H1 (cell line): ENCODE measurements around the gene FRMD3. TPM values are rescaled to one million over a fixed set of nuclear protein-coding genes. Genes with fewer than 3 reads are reported as not detected.

Experiments used
- polyA plus RNA-seq, 7 experiments: library from polyadenylated mRNA; depleted of rRNA in 3 of 7; stranded (reverse) in 5 of 7; unstranded in 2 of 7; fragments of >200 nt in 5 of 7; fragments of 200-250 nt in 2 of 7; gene quantifications; 1 replicate in 5 of 7; 2 replicates in 1 of 7; 4 replicates in 1 of 7; pipeline versions ENCODE4 v1.2.1 to v1.2.3, GENCODE V29; 2011 to 2013; ENCODE audit warnings: missing spikeins in 2 of 7, mixed read lengths in 2 of 7
- small RNA-seq: library from polyadenylated mRNA; stranded (forward); fragments of <200 nt; extraction: miRNeasy Mini kit (QIAGEN cat#:217004); gene quantifications from one replicate; pipeline ENCODE3, GENCODE V24; 2013; ENCODE audit not compliant: insufficient read depth
- total RNA-seq: library from RNA; stranded (reverse); fragmentation: NEBNext Ultra II Directional; extraction: Animal tissue kit (Norgen Biotek cat#: 25700); gene quantifications from 2 replicates; pipeline ENCODE4 v1.2.1, GENCODE V29; 2021

FRMD3 gene
- total and polyA plus RNA-seq, 2 of the 8 experiments (the other 6 are each of a cell fraction or from before 2014, with no cell fraction given) = 0.15 to 1.4 TPM

Small RNA genes lying within 50 kb of the gene (small RNA-seq; reads per million reads assigned to genes)
- gene AL137847.3 (not detected), gene RN7SKP242 (not detected), gene RNU4-29P (not detected)

Other genes starting within 250 kb of the FRMD3 start
- gene IDNK, start 84.7 kb upstream of the FRMD3 start, total RNA-seq = 0.38 and 0.48 TPM in 2 replicates
- gene IDNK, start 84.7 kb upstream of the FRMD3 start, polyA plus RNA-seq (2011; rRNA removed) = 0.27 and 0.29 TPM in 2 replicates
- 101 and 105 TPM in 2 replicates for gene UBQLN1, start 169.6 kb upstream of the FRMD3 start, total RNA-seq
- gene UBQLN1, start 169.6 kb upstream of the FRMD3 start, polyA plus RNA-seq (2011; rRNA removed) = 49.8 and 62.4 TPM in 2 replicates